Measurements from ENCODE around the gene TBL1X.

Gene TBL1X

GRCh38 chrX:9628779-9629493 is 164.1 kb downstream of the TBL1X start:
- DNase-seq (ENCODE audit: low read depth) = no peak

- no peak for DNase-seq (ENCODE audit: low read depth)
Observed at GRCh38 chrX:9634551-9634950, 169.7 kb downstream of the TBL1X start.

- no peak for DNase-seq (ENCODE audit: low read depth)
Observed at GRCh38 chrX:9635368-9635767, 170.5 kb downstream of the TBL1X start.

GRCh38 chrX:9635803-9636202 is 170.9 kb downstream of the TBL1X start:
- no peak for DNase-seq (ENCODE audit: low read depth)

- no peak for DNase-seq (ENCODE audit: low read depth)
Observed at GRCh38 chrX:9638871-9639270, 174.0 kb downstream of the TBL1X start.

GRCh38 chrX:9642270-9642995 is 177.6 kb downstream of the TBL1X start:
- DNase-seq (ENCODE audit: low read depth) = no peak

- no peak for DNase-seq (ENCODE audit: low read depth)
Observed at GRCh38 chrX:9643807-9644206, 178.9 kb downstream of the TBL1X start.

- DNase-seq (ENCODE audit: low read depth) = peak; percentile 14
Observed at GRCh38 chrX:9644335-9644734, 179.5 kb downstream of the TBL1X start.

GRCh38 chrX:9646471-9647224 is 181.8 kb downstream of the TBL1X start:
- DNase-seq (ENCODE audit: low read depth) = no peak

GRCh38 chrX:9647431-9647830 is 182.6 kb downstream of the TBL1X start:
- no peak for DNase-seq (ENCODE audit: low read depth)

GRCh38 chrX:9650091-9650490 is 185.2 kb downstream of the TBL1X start:
- no peak for DNase-seq (ENCODE audit: low read depth)

GRCh38 chrX:9651737-9652136 is 186.9 kb downstream of the TBL1X start:
- no peak for DNase-seq (ENCODE audit: low read depth)

- DNase-seq (ENCODE audit: low read depth) = no peak
Observed at GRCh38 chrX:9654929-9655328, 190.1 kb downstream of the TBL1X start.

GRCh38 chrX:9656277-9656676 is 191.4 kb downstream of the TBL1X start:
- DNase-seq (ENCODE audit: low read depth) = no peak

- DNase-seq (ENCODE audit: low read depth) = no peak
Observed at GRCh38 chrX:9656871-9657270, 192.0 kb downstream of the TBL1X start.

GRCh38 chrX:9657590-9658256 is 192.9 kb downstream of the TBL1X start:
- DNase-seq (ENCODE audit: low read depth) = no peak

GRCh38 chrX:9658409-9658808 is 193.6 kb downstream of the TBL1X start:
- DNase-seq (ENCODE audit: low read depth) = no peak

- no peak for DNase-seq (ENCODE audit: low read depth)
Observed at GRCh38 chrX:9659571-9660195, 194.8 kb downstream of the TBL1X start.

GRCh38 chrX:9662148-9662547 is 197.3 kb downstream of the TBL1X start:
- DNase-seq (ENCODE audit: low read depth) = no peak

GRCh38 chrX:9663216-9663615 is 198.4 kb downstream of the TBL1X start:
- DNase-seq (ENCODE audit: low read depth) = no peak

- DNase-seq (ENCODE audit: low read depth) = no peak
Observed at GRCh38 chrX:9664224-9664623, 199.4 kb downstream of the TBL1X start.

GRCh38 chrX:9665113-9665512 is 200.3 kb downstream of the TBL1X start:
- DNase-seq (ENCODE audit: low read depth) = no peak

Data from stimulated activated CD8-positive, alpha-beta memory T cell treated with anti-CD3 and anti-CD28 coated beads, Interleukin-12 subunit alpha, Interleukin-12 subunit beta, amount 100 ng/mL, for 1 hour (primary cell).